MG63 (cell line): ENCODE results near the gene PPP2R5B. TPM values are rescaled to one million over a fixed set of nuclear protein-coding genes. Genes with fewer than 3 reads are reported as not detected.

Source experiments
- DNase-seq: peaks from one replicate; pipeline ENCODE4 v3.0.0-alpha.2; 2020
- H3K27me3 ChIP-seq: fragments of 250-450 bp; sonication (Bioruptor Pico); 2 replicates; pipeline ENCODE4 v1.5.1; 2020; ENCODE audit warnings: mild to moderate bottlenecking, moderate library complexity
- H3K36me3 ChIP-seq: fragments of 250-450 bp; sonication (Bioruptor Pico); 2 replicates; pipeline ENCODE4 v1.5.1; 2020; ENCODE audit warnings: mild to moderate bottlenecking, moderate library complexity
- H3K4me3 ChIP-seq: fragments of 250-450 bp; sonication (Bioruptor Pico); 2 replicates; pipeline ENCODE4 v1.5.1; 2020; ENCODE audit warnings: mild to moderate bottlenecking, moderate library complexity
- H3K9me3 ChIP-seq: fragments of 250-450 bp; sonication (Bioruptor Pico); 2 replicates; pipeline ENCODE4 v1.5.1; 2020; ENCODE audit warnings: mild to moderate bottlenecking, moderate library complexity
- total RNA-seq: library from RNA; depleted of rRNA; stranded (reverse); fragments of >200 nt; shearing (Covaris generic); gene quantifications from 2 replicates; pipeline ENCODE4 v1.2.3, GENCODE V29; 2014; ENCODE audit warnings: low replicate concordance

PPP2R5B gene
- total RNA-seq, 1 experiment from 2014 or later, result 8.8 TPM

DNA sequence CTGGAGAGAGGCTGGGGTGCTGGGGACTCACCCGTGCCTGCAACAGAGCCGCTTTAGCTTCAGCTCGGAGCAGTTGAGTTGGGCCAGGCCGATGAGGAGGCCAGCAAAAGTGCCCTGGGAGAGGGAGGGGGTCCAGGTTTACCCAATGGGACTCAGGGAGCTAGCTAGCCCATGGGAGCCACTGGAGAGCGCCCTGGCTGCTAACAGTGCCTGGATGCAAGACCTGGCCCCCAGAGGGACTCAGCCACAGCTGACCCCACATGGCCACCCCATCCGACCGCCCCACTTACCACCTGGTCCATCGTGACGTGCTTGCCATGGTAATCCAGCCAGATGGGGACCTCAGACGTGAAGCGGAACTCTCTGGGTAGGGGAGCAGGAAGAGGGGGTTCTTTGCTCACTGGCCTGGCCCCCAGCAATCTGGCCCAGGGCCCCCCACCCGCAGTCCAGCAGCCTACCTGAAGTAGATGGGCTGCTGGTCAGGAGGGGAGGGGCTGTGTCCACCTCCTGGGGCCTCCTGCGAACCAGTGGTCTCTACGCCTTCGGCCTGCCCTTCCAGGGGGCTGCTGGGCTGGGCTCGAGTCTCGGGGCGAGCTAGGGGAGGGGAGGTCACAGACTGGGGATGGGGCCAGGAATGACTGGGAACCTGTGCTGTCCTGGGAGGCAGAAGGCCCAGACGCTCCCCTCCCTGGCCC lies 27.0 kb upstream of the PPP2R5B start:
- DNase-seq, result no peak
- peaks cover 6% of the 10 kb centered on the region for H3K36me3 ChIP-seq
- H3K9me3 ChIP-seq, result no peaks in the 10 kb centered on the region
- H3K27me3 ChIP-seq, result no peaks in the 10 kb centered on the region
- no peak overlapping the region for H3K4me3 ChIP-seq

DNA sequence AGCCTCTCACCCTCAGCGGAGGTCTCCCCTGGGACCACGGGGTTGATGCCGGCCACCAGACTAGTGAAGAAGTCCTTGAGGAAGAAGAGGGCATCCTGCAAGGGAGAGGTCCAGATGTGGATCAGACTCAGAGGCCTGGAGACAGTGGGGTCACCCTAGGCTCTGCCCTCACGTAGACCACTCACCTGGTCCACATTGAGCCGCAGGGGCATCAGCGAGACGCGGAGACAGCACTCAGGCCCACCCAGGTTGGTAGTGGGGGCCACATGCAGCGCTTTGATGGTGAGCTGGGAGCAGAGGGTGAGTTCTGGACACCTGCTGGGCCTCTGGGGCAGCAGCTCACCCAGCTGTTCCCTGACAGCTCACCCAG lies 26.4 kb upstream of the PPP2R5B start:
- Histone ChIP-seq H3K36me3 (peaks cover 6% of the 10 kb centered on the region), H3K9me3 (no peaks in the 10 kb centered on the region), H3K4me3 (no peak overlapping the region), H3K27me3 (no peaks in the 10 kb centered on the region)
- DNase-seq, result no peak

DNA sequence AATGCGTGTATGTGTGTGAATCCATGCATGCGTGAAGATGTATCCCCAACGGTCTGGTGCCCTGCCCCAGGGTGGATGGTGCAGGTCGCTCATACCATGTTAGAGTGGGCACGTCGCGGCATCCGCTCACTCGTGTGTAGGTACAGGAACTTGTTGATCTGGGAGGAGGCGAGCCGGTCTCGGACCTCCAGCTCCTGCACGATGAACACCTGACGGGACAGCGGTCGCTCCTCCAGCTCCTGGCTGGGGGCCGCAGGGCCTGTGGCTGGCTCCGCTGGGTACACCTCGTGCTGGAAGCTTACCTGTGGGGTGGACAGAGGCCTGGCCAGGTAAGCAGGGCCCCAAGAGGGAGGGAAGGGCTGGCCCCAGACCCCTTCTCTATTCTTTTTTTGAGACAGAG lies 25.9 kb upstream of the PPP2R5B start:
- Histone ChIP-seq H3K36me3 (peaks cover 6% of the 10 kb centered on the region), H3K9me3 (no peaks in the 10 kb centered on the region), H3K27me3 (no peaks in the 10 kb centered on the region), H3K4me3 (no peak overlapping the region)
- DNase-seq, result no peak

DNA sequence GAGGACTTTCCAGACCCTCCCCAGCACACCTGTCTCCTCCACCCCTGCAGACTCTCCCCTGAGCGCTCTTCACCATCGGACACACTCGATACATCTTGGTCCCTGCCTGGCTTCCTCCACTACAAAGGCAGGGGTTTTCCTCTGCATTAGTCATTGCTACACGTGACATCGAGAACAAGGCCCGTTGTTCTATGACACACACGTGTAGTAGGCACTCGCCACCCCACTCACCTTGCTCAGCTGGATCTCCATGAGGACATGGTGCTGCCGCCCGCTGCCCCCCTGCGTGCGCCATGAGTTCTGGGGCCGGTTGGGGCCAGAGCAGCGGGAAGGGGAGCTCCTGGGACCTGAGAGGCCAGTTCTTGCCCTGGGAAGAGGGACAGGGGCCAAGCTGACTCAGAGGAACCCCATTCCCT lies 24.2 kb upstream of the PPP2R5B start:
- Histone ChIP-seq H3K27me3 (no peaks in the 10 kb centered on the region), H3K9me3 (no peaks in the 10 kb centered on the region), H3K36me3 (peaks cover 6% of the 10 kb centered on the region), H3K4me3 (no peak overlapping the region)
- no peak for DNase-seq

DNA sequence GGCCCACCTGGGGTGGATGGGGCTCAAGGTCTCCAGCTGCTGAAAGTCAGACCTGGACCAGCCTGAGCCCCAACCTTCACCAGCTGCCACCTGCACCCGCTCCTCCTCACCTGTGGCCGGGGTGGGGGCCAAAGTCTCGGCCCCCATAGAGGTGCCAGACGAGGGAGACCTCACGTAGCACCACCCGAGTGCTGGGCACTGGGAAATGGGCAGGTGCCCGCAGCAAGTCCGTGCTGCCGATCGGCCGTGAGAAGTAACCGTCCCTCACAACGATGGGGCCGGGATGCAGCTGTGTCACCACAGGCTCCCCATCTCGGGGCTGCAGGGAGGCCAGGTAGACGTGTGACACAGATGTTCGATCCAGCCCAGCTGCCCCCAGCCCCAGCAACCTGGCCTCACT lies 23.7 kb upstream of the PPP2R5B start:
- no peaks in the 10 kb centered on the region for H3K27me3 ChIP-seq
- H3K4me3 ChIP-seq, result no peak overlapping the region
- DNase-seq, result no peak
- H3K9me3 ChIP-seq, result no peaks in the 10 kb centered on the region
- H3K36me3 ChIP-seq, result peaks cover 6% of the 10 kb centered on the region

DNA sequence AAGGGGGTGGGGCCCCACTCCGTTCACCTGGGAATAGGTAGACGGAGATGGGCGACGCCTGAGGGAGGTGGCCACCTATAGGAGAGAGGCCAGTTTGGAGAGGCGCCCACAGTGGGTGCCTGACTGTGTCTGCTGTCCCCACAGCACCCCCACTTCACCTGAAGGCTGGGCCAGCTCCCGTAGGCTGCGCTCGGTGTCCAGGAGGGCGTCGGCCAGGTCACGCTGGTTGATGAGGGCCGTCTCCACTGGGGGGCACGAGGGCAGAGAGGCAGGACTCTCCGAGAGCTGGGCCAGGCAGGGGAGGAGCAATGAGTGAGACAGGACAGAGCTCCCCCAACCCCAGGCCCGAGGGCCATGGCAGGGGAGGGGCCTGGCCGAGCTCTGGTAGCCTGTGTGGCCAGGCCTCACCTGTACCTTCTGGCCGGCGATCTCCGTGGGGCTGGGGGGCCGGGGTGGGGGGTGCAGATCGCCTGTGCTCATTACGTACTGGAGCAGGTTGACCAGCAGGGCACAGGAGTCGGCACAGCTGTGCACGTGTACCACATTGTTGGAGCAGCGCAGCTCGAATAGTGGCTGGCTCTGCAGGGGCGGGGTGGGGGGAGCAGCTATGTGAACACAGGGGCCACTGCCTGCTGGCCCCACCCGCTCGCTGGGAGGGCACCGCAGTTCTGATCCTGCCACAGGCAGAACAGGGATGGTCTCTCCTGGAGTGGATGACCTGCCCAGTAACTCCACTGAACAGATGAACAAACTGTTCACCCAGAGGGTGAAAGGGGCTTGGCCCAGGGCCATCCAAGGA lies 22.2 kb upstream of the PPP2R5B start:
- no peak for DNase-seq
- Histone ChIP-seq H3K27me3 (no peaks in the 10 kb centered on the region), H3K9me3 (no peaks in the 10 kb centered on the region), H3K4me3 (no peak overlapping the region), H3K36me3 (peaks cover 6% of the 10 kb centered on the region)

DNA sequence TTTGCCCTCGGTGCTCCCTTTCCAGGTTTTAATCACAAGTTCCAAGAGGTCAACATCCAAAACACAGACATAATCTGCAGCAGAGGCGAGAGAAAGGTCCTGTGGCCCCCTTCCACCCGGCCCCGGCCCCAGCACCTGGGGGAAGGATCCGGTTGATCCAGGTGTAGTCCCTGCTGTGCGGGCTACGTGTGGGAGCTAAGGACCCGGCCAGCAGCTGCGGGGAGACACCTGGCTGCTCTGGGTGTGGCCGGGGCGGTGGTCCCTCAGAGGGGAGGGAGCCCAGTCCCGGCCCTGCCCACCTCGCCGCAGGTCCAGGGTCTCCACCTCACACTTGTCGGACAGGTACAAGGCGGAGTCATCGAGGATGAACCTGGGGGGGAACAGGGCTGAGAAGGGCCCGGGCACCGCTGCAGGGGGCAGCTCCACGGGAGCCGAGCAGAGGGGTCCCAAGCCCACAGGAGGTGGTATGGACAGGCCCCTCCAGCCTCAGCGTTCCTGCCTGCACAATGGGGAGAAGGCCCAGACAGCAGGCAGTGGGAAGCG lies 21.1 kb upstream of the PPP2R5B start:
- no peak overlapping the region for H3K4me3 ChIP-seq
- H3K27me3 ChIP-seq, result no peaks in the 10 kb centered on the region
- DNase-seq, result no peak
- H3K36me3 ChIP-seq, result peaks cover 6% of the 10 kb centered on the region
- H3K9me3 ChIP-seq, result no peaks in the 10 kb centered on the region

DNA sequence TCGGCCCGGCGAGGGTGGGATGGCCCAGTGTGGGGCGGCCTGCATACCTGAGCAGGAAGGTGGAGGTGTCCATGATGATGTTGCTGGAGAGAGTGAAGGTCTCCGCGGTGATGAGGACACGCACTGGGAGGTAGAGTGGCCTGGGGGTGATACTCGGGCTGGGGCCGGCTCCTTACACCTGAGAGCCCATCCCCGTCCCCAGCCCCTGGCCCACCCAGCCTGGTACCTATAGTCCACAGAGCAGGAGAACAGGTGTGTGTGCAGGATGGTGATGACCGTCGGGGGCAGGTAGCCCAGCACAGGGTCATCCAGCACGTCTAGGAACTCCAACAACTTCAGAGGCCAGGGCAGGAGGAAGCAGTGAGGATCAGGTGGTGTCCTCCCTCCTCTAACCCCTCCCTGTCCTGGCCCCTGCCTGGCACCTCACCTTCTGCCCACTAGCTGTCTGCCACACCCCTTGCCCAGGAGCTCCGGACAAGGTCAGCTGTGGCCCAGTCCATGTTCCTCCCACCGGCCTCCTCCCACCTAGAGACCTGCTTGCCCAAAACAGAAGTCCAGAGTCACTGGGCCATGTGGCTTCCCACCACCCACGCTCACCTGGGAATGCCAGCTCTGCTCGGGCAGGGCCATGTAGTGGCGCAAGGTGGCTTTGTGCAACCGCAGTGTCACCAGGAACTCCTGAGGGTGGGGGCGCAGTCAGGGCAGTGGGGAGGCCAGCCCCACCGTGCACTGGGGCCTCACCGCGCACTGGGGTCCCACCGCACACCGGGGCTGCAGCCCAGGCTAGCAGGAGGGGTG lies 18.8 kb upstream of the PPP2R5B start:
- Histone ChIP-seq H3K9me3 (no peaks in the 10 kb centered on the region), H3K4me3 (no peak overlapping the region), H3K27me3 (no peaks in the 10 kb centered on the region), H3K36me3 (peaks cover 6% of the 10 kb centered on the region)
- no peak for DNase-seq

DNA sequence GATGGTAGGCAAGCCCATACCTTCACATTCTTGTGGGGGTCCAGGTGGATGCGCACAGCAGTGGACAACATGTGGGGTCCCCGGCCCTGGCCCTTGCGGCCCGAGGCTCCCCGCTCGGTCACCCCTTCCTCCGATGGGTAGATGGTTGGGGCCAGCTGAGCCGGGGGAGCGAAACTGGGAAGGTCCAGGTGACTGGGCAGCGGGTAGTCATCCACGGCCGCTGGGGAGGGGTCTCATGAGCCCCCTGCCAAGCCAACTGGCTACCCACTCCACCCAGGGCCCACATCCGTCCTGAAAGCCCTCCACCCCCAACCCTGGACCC lies 18.2 kb upstream of the PPP2R5B start:
- H3K9me3 ChIP-seq, result no peaks in the 10 kb centered on the region
- no peak overlapping the region for H3K4me3 ChIP-seq
- no peak for DNase-seq
- no peaks in the 10 kb centered on the region for H3K27me3 ChIP-seq
- H3K36me3 ChIP-seq, result peaks cover 4% of the 10 kb centered on the region; the same call in 1 of the 2 replicates

DNA sequence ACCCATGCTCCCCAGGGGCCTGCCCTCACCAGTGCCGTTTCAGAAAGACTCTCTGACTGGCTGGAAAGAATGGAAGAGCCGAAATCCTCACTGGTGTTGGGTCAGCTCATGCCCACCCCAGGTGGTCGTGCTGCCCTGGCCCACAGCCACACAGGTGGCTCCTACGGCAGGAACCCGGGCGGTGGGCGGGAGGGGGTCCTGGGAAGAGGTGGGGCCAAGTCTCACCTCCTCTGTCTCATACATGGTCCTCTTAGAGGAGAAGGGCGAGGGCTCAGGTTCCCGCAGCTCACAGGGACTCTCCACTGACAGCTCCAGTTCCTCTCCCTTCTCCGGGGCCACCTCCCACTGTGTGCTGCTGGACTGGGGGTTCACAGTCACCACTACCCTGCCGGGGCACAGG lies 15.7 kb upstream of the PPP2R5B start:
- H3K4me3 ChIP-seq, result no peak overlapping the region
- no peak for DNase-seq
- H3K27me3 ChIP-seq, result no peaks in the 10 kb centered on the region
- no peaks in the 10 kb centered on the region for H3K9me3 ChIP-seq
- no peaks in the 10 kb centered on the region; the same call in none of the 2 replicates for H3K36me3 ChIP-seq

DNA sequence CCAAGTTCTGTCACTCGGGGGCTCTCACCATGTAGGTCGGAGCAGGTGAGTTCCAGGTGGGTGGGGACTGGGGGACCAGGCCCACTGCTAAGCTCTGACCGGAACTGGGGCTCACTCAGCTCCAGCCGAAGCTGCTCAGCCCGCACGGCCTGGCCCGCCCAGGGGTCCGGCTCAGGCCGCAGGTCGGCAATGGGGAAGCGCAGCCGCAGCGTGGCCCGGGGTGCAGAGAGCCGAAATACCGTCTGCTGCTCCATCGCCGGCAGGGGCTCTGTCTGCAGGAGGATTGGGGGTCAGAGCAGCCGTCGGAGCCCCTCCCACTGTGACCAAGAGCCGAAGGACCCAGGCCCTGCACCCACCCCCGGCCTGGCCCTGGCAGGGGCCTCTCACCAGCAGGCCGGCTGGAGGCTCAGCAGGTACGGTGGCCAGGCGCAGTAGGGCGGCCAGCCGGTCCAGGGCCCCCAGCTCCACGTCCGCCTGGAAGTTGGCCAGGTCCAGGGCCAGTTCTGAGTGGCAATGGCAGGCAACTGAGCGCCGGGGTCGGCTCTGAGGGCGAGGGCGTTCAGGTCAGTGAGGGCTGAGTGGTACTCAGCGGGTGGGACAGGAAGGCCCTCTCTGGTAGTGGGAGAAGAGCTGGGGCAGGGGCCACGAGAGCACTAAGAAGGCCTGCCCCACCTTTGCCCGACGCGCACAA lies 14.7 kb upstream of the PPP2R5B start:
- H3K9me3 ChIP-seq, result no peaks in the 10 kb centered on the region
- DNase-seq, result no peak
- no peaks in the 10 kb centered on the region for H3K27me3 ChIP-seq
- H3K4me3 ChIP-seq, result no peak overlapping the region
- H3K36me3 ChIP-seq, result no peaks in the 10 kb centered on the region; the same call in none of the 2 replicates

DNA sequence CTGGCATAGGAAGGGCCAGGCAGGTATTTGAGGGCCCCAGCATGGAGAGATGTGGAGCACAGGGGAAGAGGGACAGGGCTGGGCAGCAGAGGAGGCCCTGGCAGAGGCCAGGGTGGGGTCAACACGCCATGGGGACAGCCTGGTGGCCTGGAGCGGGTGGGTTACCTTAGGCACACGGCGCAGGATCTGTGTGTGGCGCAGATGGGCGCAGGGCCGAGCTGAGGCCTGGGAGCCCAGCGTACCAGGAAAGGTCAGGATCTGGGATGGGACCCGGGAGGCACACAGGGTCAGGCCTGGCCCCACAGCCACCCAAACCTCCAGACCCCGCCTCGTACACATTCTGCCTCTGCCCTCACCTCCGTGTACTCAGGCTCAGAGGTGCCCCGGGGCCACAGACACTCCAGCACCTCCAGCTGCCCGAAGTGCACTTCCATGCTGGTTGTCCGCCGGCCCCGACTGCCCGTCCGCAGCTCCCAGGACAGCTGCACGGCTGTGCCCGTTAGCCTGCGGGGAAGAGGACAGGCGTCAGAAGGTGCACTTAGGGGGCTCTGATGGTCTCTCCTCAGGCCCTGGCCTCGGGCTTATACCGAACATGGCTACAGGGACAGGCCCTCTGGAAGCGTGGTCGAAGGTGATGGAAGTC lies 13.9 kb upstream of the PPP2R5B start:
- Histone ChIP-seq H3K9me3 (no peaks in the 10 kb centered on the region), H3K36me3 (no peaks in the 10 kb centered on the region; the same call in none of the 2 replicates), H3K27me3 (no peaks in the 10 kb centered on the region), H3K4me3 (no peak overlapping the region)
- DNase-seq, result no peak

DNA sequence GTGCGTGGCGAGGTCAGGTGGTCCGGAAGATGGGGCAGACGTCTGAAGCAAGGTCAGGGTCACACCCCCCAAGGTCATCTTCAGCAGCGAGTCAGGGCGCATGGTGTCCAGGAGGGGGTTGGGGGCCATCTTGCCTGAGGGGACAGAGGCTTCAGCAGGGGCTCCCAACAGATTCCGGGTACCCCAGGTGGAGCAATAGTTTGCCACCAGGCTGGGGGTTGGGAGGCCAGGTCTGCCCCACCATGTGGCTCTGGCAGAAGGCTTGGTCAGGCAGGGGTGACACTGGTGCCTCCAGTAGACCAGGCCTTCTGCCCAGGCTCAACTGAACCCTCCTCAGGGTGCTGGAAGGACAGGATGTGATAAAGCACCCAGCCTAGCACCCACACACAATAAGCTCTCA lies 13.3 kb upstream of the PPP2R5B start:
- no peak for DNase-seq
- Histone ChIP-seq H3K27me3 (no peaks in the 10 kb centered on the region), H3K9me3 (no peaks in the 10 kb centered on the region), H3K36me3 (no peaks in the 10 kb centered on the region; the same call in none of the 2 replicates), H3K4me3 (no peak overlapping the region)

DNA sequence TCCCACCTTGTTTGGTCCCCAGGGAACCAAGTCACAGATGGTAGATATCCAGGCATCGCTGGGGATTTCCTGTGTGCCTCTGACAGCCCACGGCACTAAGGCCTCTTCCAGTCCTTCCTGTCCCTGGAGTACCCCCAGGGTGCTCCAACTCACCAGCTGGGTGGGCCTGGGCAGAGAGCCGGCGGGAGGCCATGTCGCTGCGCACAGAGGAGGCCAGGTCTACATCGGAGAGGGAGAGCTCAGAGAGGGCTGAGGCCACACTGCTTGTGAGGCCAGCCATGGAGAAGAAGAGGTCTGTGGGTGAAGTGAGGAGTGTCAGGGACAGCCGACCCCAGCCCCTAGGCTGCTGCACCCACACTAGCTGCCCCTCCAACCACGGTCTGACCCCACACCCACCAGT lies 12.8 kb upstream of the PPP2R5B start:
- H3K9me3 ChIP-seq, result no peaks in the 10 kb centered on the region
- no peak overlapping the region for H3K4me3 ChIP-seq
- no peaks in the 10 kb centered on the region; the same call in none of the 2 replicates for H3K36me3 ChIP-seq
- H3K27me3 ChIP-seq, result no peaks in the 10 kb centered on the region
- DNase-seq, result no peak

DNA sequence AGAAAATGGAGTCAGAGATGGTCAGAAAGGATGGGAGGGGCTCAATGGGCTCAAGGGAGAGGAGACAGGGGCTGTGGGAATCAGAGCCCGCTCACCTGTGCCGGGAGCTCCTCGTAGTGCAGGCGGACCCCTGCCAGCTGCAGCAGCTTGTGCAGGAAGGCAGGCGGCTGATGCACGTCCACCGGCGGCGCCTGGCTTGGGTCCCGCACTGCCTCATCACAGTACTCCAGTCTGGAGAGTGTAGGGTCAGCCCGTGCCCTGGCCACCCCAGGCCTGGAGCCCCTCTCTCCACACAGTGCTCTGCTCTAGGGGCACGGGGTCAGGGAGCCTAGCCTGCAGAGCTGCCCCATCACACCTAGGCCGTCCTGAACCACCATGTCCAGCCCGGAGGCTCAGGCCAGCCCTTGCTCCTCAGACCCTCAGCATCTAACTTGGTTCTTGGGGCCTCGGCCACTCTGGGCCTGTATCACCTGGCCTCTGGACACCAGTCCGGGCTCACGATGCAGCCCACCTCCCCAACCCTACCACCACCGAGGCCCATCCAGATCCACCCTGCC lies 11.2 kb upstream of the PPP2R5B start:
- Histone ChIP-seq H3K36me3 (no peaks in the 10 kb centered on the region; the same call in none of the 2 replicates), H3K27me3 (no peaks in the 10 kb centered on the region), H3K4me3 (no peak overlapping the region), H3K9me3 (no peaks in the 10 kb centered on the region)
- DNase-seq, result no peak

DNA sequence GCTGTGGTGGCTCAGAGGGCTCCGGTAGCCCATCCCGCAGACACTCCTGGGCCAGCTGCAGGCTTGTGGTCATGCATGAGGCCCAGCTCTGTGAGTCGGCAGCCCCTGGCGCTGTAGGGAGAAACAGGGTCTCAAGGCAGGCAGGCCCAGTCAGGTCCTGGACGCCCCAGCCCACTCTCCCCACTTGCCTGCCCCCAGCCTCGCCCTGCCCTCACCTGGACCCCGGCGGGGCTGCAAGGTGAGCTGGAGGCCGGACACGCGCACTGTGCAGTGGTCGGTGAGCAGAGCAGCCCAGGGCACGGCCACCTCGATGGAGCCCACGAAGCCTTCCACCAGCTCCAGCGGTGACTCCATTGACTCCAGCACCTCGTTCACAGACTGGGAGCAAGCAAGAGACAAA lies 10.4 kb upstream of the PPP2R5B start:
- Histone ChIP-seq H3K9me3 (no peaks in the 10 kb centered on the region), H3K36me3 (no peaks in the 10 kb centered on the region; the same call in none of the 2 replicates), H3K4me3 (no peak overlapping the region), H3K27me3 (no peaks in the 10 kb centered on the region)
- DNase-seq, result no peak
